OCI-LY1 (cell line): ENCODE results near the gene CD207.

Experiments used
- H2AFZ ChIP-seq: fragments of 200-600 bp; sonication (generic), shearing (Covaris generic); 2 replicates; pipeline ENCODE4 v1.6.0; 2014; ENCODE audit warnings: antibody characterized with exemption, mild to moderate bottlenecking, low read length
- H3F3A ChIP-seq: fragments of 200-600 bp; sonication (generic), shearing (Covaris generic); 2 replicates; pipeline ENCODE4 v1.6.0; 2014; ENCODE audit warnings: mild to moderate bottlenecking, antibody characterized with exemption, low read length, moderate library complexity; ENCODE audit not compliant: insufficient read depth
- H3K27ac ChIP-seq: fragments of 200-600 bp; sonication (generic); 2 replicates; pipeline ENCODE4 v1.5.1; 2014; ENCODE audit warnings: low read length, mixed run types, mild to moderate bottlenecking, low read depth; ENCODE audit not compliant: poor library complexity, severe bottlenecking
- H3K27me3 ChIP-seq: fragments of 200-600 bp; sonication (generic); 2 replicates; pipeline ENCODE4 v1.6.0; 2014; ENCODE audit warnings: antibody characterized with exemption, mild to moderate bottlenecking, low read length, moderate library complexity; ENCODE audit not compliant: insufficient read depth
- H3K36me3 ChIP-seq: fragments of 200-600 bp; sonication (generic); 2 replicates; pipeline ENCODE4 v1.6.1; 2014; ENCODE audit warnings: mild to moderate bottlenecking, antibody characterized with exemption, low read length, moderate library complexity, mixed read lengths; ENCODE audit not compliant: insufficient read depth
- H3K4me1 ChIP-seq: fragments of 200-600 bp; sonication (generic); 2 replicates; pipeline ENCODE4 v1.5.1; 2014; ENCODE audit warnings: mild to moderate bottlenecking, low read length, moderate library complexity; ENCODE audit not compliant: insufficient read depth, severe bottlenecking
- H3K4me2 ChIP-seq: fragments of 200-600 bp; sonication (generic), shearing (Covaris generic); 2 replicates; pipeline ENCODE4 v1.6.1; 2014; ENCODE audit warnings: low read length
- H3K4me3 ChIP-seq: fragments of 200-600 bp; sonication (generic); 2 replicates; pipeline ENCODE4 v1.5.1; 2014; ENCODE audit warnings: low read length, low read depth, mild to moderate bottlenecking, mixed read lengths; ENCODE audit not compliant: poor library complexity, severe bottlenecking
- H3K79me2 ChIP-seq: fragments of 200-600 bp; shearing (Covaris generic); 2 replicates; pipeline ENCODE4 v1.6.1; 2016; ENCODE audit warnings: mixed run types, low read length, mixed read lengths; ENCODE audit not compliant: insufficient read depth
- H3K9ac ChIP-seq: fragments of 200-600 bp; sonication (generic), shearing (Covaris generic); 2 replicates; pipeline ENCODE4 v1.6.1; 2014; ENCODE audit warnings: mild to moderate bottlenecking, low read length, mixed read lengths
- H3K9me2 ChIP-seq: fragments of 200-600 bp; sonication (generic), shearing (Covaris generic); 2 replicates; pipeline ENCODE4 v1.6.1; 2014; ENCODE audit warnings: low read depth, mild to moderate bottlenecking, low read length, mixed read lengths
- H3K9me3 ChIP-seq: fragments of 200-600 bp; shearing (Covaris generic); 2 replicates; pipeline ENCODE4 v1.6.1; 2014; ENCODE audit warnings: low read length, mixed read lengths
- H4K20me1 ChIP-seq: fragments of 200-600 bp; sonication (generic), shearing (Covaris generic); 2 replicates; pipeline ENCODE4 v1.6.0; 2016; ENCODE audit warnings: mild to moderate bottlenecking, low read length; ENCODE audit not compliant: insufficient read depth
- CTCF ChIP-seq: fragments of 200-600 bp; sonication (generic), shearing (Covaris generic); IDR thresholded peaks from 2 replicates; pipeline ENCODE4 v1.5.1; 2017; ENCODE audit warnings: mild to moderate bottlenecking, antibody characterized with exemption, low read length, moderate library complexity, mixed read lengths
- EZH2 ChIP-seq: fragments of 200-600 bp; sonication (generic), shearing (Covaris generic); IDR thresholded peaks from 2 replicates; pipeline ENCODE4 v1.8.0; 2017; ENCODE audit warnings: borderline replicate concordance, mixed run types, mild to moderate bottlenecking, antibody characterized with exemption, low read length, moderate library complexity, mixed read lengths

Gene CD207

GRCh38 chr2:70795164-70795995, 40.2 kb downstream of the CD207 start:
- no peak overlapping the region for H2AFZ ChIP-seq
- H3K9ac ChIP-seq = no peak overlapping the region
- no peaks in the 10 kb centered on the region for H3K4me1 ChIP-seq
- no peak overlapping the region for H3K4me2 ChIP-seq
- no peaks in the 10 kb centered on the region for H3F3A ChIP-seq
- TF ChIP-seq CTCF (no peak), EZH2 (no peak)
- no peaks in the 10 kb centered on the region for H3K79me2 ChIP-seq
- no peak overlapping the region for H3K4me3 ChIP-seq
- H3K9me2 ChIP-seq = no peaks in the 10 kb centered on the region
- no peaks in the 10 kb centered on the region for H3K9me3 ChIP-seq
- no peaks in the 10 kb centered on the region for H3K36me3 ChIP-seq
- H4K20me1 ChIP-seq = no peaks in the 10 kb centered on the region
- no peak overlapping the region for H3K27ac ChIP-seq
- H3K27me3 ChIP-seq = no peaks in the 10 kb centered on the region; the same call in 1 of the 2 replicates

DNA sequence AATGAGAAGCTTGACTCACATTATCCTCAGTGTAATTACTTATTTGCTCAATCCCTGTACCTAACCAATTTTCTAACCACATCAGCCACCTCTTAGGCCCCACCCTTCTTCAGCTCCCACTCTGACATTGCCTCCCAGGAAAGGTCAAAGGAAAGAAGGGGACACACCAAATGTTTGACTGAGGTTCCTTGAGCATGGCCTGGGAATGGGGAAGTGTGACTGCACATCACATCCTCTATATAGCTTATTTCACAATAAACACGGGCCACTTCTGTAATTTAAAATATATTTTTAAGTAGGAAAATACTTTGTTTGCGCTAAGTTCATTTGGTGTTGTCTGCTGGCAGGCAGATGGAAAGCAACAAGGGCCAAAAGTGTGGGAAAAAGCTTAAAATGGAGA, 42.2 kb downstream of the CD207 start:
- Histone ChIP-seq H4K20me1 (no peaks in the 10 kb centered on the region), H3K79me2 (no peaks in the 10 kb centered on the region), H3K4me1 (no peaks in the 10 kb centered on the region), H3K9me3 (no peaks in the 10 kb centered on the region), H3K27me3 (no peaks in the 10 kb centered on the region), H2AFZ (no peak overlapping the region), H3K36me3 (no peaks in the 10 kb centered on the region), H3K27ac (no peak overlapping the region), H3K9me2 (no peaks in the 10 kb centered on the region), H3K4me3 (no peak overlapping the region), H3F3A (no peaks in the 10 kb centered on the region), H3K9ac (no peak overlapping the region), H3K4me2 (no peak overlapping the region)
- no peak for TF ChIP-seq EZH2
- TF ChIP-seq CTCF = no peak

- Histone ChIP-seq H3K36me3 (no peaks in the 10 kb centered on the region), H3K9ac (no peak within 1 kb of the TSS), H4K20me1 (no peaks in the 10 kb centered on the region), H3F3A (no peaks in the 10 kb centered on the region), H3K27me3 (no peaks in the 10 kb centered on the region), H3K9me2 (no peaks in the 10 kb centered on the region), H3K4me1 (no peaks in the 10 kb centered on the region), H3K79me2 (no peaks in the 10 kb centered on the region), H3K4me2 (no peak within 1 kb of the TSS), H3K4me3 (no peak within 1 kb of the TSS), H2AFZ (no peak within 1 kb of the TSS), H3K9me3 (no peaks in the 10 kb centered on the region), H3K27ac (no peak within 1 kb of the TSS)
- TF ChIP-seq EZH2 = no peak
- no peak for TF ChIP-seq CTCF
Observed at GRCh38 chr2:70790136-70790828, 45.3 kb downstream of the CD207 start, which contains the start of gene FIGLA. Gene FIGLA, minus strand, starts transcription at chr2:70790643. Its CDS starts 5 bp downstream, at chr2:70790638.
